GM21526 (cell line): Measurements from ENCODE around the gene DAGLA.

Experiments used
- ATAC-seq: cut with Tn5 transposase; IDR thresholded peaks from one replicate; pipeline ENCODE4 v1.9.1; 2021; ENCODE audit warnings: moderate library complexity; ENCODE audit not compliant: unreplicated experiment, low FRiP score

Gene DAGLA

GRCh38 chr11:61690706-61691379 is 10.7 kb downstream of the DAGLA start:
- ATAC-seq: no peak

- no peak for ATAC-seq
Observed at GRCh38 chr11:61691380-61692156, 11.4 kb downstream of the DAGLA start.

DNA sequence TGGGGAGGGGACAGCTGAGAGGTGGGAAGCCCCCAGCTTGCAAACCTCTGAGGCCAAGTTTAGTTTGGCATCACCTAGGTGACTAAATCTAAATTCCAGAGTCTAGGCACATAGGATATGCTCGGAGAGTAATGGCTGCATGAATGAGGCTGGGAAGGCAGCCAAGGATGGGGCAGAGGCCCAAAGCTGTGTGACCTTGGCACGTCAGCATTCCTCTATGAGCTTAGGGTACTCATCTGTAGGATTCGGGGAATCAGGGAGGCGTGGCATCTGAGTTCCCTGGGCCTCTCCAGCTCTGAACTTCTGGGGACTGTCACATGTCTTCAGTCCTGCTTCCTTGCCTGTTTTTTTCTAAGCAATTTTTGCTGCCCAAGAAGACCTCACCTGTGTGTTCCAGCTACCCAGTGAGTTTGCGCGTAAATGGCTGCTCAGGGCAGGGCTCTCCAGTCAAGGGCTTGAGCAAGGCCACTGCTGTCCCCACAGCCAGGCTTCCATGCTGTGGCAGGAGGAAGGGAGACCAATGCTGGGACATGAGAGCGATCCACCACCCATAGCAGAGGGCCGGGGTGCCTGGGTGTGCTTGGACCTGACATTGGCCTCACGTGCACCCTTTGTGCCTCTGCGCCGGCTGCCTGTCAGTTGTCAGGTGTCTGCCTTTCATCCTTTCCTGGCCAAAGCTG is 13.9 kb downstream of the DAGLA start:
- no peak for ATAC-seq

DNA sequence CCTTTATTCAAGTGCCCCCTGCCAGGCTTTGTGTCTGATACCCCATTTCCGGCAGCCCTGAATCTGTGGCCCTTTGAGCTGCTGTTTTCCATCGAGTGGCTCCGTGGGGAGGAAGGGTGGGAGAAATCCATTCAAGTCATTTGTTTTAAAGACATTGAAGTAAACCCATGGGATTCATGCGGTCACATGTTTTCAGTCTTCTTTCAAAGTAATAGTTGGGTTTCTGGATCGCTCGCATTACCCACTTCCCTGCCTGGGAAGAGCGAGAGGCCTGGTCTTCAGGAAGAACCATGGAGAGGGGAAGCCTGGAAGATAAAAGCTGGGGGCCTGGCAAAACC is 14.4 kb downstream of the DAGLA start:
- ATAC-seq: no peak

DNA sequence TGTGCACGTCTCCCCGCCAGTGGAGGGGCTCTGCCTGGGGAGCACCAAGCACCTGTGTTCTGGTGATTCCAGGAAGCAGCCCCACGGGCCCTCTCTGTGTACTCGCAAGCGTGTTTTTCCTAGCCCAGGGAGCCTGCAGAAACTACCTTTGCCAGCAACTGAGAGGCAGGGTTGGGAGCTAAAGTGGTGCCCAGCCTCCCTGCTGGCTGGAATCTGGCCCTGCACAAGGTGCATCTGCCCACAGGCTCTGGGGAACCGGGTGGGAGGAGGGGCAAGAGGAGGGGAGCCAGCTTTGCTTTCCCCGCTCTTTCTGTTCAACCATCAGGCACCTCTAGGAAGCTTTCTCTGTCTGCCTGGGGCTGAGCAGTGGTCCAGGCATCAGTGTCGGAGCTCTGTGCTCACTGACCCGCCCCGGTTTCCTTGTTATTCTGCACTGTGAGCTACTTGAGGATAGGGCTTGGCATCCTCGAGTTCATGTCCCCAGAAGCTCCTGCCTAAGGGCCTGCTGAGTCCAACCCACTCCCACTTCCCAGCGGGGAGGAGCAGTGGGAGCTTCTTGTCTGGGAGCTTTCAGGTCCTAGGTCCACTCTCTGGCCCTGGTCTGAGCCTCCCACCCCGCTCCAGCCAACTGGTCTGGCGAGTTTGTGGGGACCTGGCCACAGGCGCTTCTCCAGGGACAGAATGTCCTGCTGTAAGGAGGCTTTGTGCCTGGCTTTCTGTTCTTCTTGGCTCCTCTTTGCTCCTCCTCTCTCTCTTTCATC is 14.9 kb downstream of the DAGLA start:
- ATAC-seq: no peak

GRCh38 chr11:61695917-61696316 is 15.7 kb downstream of the DAGLA start:
- no peak for ATAC-seq

DNA sequence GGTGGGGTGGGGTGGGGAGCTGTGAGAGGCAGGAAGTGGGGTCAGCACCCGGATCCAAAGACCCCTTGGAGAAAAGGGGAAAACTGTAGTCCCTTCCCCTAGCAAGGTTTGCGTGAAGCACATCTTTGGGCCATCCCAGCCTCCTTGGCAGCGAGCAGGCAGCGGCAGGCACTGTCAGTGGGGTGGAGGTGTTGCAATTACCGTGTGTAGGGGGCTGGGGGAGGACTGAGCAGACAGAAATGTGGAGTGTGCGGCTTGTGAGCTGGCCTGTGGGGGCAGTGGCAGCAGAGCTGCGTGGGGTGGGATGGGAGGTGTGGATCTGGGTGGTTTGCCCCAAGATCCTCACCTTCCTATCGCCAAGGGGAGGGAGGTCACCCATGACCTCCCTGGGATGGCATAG is 16.4 kb downstream of the DAGLA start:
- no peak for ATAC-seq

DNA sequence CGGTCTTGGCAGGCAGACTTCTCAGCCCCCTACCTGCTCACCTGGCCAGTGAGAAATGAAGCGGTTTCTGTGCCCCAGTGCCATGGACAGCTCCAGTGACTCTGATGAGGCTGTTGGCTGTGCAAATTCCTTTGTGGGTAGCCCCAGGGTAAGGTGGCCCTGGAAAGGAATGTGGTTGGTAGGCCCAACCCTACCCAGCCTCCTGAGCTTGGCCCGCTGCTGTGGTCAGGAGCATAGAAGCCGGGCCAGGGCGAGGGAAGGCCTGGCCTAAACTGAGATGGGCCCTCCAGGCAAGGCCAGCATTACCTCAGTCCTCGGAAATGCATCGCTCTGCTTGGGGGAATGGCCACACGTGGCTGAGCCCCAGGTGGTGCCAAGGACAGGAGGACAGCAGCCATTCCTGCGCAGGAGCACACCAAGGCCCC is 16.9 kb downstream of the DAGLA start:
- ATAC-seq: no peak

DNA sequence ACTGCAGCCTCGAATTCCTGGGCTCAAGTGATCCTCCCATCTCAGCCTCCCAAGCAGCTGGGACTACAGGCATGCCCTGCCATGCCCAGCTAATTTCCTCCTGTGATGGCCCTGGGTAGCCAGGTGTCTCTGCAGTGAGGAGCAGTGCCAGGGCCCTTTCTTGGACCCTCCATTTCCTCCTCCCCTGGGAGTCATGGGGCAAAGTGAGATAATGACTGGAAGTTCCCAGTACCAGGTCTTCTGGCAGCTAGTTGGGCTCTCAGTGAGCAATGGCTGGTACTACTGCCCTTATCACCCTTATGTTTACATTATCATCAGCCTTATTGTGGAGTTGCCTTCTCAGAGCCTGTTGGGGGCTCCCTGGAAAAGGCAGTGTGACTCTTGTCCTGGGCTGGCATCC is 17.6 kb downstream of the DAGLA start:
- ATAC-seq: no peak

- ATAC-seq: no peak
Observed at GRCh38 chr11:61698173-61698948, 18.2 kb downstream of the DAGLA start.

- no peak for ATAC-seq
Observed at GRCh38 chr11:61699737-61700160, 19.6 kb downstream of the DAGLA start.

- ATAC-seq: no peak
Observed at GRCh38 chr11:61700212-61700611, 20.0 kb downstream of the DAGLA start.

GRCh38 chr11:61700720-61701119 is 20.5 kb downstream of the DAGLA start:
- no peak for ATAC-seq

- no peak for ATAC-seq
Observed at GRCh38 chr11:61701242-61701886, 21.2 kb downstream of the DAGLA start.

DNA sequence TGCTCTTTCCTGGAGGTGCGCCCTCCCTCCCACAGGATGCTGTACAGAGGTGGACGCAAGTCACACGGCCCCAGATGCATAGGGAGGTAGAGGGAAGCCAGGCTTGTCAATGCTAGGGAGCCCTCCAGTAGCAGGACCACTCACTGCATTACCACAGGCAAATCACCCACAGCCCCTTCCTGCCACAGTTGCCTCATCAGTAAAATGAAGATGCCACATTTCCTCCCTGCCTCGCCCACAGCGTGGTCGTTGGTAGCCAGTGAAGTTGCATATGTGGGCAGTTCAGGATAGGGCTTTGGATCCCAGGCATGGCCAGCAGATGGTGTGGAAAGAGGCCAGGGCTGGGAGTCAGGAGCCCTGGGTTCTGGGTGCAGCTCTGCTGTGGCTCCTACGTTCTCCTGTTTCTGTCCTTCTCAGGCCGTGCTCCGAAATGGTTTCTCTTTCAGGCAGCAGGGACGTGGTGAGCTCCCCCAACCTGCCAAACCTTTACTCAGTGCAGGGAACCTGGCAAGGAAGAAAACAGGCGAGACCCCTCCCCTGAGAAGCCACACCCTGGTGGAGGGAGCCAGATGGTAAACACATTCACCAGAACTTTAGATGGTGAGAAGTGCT is 22.6 kb downstream of the DAGLA start:
- no peak for ATAC-seq

DNA sequence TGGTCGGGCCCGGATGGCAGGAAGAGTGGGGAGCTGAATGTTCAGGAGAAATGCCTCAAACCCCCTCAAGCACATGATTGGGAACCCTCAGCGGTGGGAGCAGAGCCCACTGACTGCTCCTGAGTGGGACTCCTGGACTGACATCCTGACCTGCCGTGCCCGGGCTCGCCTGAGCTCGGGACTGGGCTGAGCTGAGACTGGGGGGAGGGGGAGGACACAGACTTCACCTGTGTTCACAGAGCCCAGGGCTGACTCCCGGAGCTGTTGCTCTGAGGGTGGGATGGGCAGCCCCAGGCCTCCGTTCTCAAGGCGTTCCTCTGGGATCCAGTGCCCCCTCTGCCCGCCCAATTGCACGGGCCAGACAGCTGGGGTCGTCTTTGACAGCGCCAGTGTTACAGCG is 24.6 kb downstream of the DAGLA start:
- ATAC-seq: no peak

- ATAC-seq: no peak
Observed at GRCh38 chr11:61706452-61707400, 26.5 kb downstream of the DAGLA start.

GRCh38 chr11:61707574-61707973 is 27.4 kb downstream of the DAGLA start:
- ATAC-seq: no peak
